Spleen (tissue), 7 donors: ENCODE measurements around the gene PRODH2.

Experiments
- CTCF ChIP-seq, 11 experiments: fragments of 200-600 bp in 7 of 11; fragments of 450-650 bp in 4 of 11; sonication (generic) in 4 of 11; IDR thresholded peaks in 8 of 11; conservative IDR thresholded peaks in 3 of 11; 1 replicate in 7 of 11; 2 replicates in 4 of 11; pipeline versions ENCODE4 v1.4.0 to v1.8.0; 2016 to 2021; ENCODE audit warnings: antibody characterized with exemption in 11 of 11, inconsistent platforms in 4 of 11, mild to moderate bottlenecking in 1 of 11
- POLR2A ChIP-seq, 3 donors: fragments of 450-650 bp; IDR thresholded peaks; one replicate each; pipeline ENCODE4 v1.5.1; 2017; ENCODE audit warnings: antibody characterized with exemption in 3 of 3, mild to moderate bottlenecking in 1 of 3
- donor health status: DM: no; HTN: no; CAD: no; lungs with moderate emphysema.
- donor health status: DM: no; HTN: no; CAD: no.
- donor health status: DM: no; HTN: no; CAD: no.

DNA sequence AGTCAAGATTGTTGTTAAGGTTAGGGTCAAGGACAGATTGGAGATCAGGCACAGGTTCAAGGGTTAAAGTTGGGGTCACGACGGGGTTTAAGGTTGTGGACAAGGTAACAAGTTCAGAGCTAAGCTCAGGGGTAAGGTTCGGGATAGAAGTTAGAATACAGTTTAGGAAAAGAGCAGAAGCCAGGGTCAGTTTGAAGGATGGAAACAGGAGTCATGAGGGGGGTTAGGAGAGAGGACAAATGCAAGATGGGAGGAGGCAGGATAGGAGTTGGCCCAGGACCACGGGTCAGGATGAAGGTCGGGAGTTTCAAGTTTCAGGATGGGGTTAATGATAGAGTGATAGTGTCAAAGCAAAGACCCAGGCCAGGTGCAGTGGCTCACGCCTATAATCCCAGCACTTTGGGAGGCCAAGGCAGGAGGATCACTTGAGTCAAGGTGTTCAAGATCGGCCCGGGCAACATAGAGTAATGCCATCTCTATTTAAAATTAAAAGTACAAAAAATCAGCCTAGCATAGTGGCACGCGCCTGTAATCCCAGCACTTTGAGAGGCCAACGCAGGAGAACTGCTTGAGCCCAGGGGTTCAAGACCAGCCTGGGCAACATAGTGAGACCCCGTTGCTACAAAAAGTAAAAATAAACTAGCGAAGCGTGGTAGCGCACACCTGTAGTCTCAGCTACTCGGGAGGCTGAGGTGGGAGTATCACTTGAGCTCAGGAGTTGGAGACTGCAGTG is 32.0 kb upstream of the PRODH2 start:
- no peak for TF ChIP-seq POLR2A (IDR thresholded peaks at IDR 0.05)
- TF ChIP-seq CTCF (IDR thresholded peaks at IDR 0.05 in 8 of 11, conservative IDR thresholded peaks at IDR 0.05 in 3 of 11), result no peak
